Type B pancreatic cell (in vitro differentiated cells): ENCODE measurements around the gene LRCH1. TPM values are rescaled to one million over a fixed set of nuclear protein-coding genes. Genes with fewer than 3 reads are reported as not detected.

ENCODE experiments used
- DNase-seq: peaks from one replicate; pipeline ENCODE4 v3.0.0; 2021; ENCODE audit warnings: mixed read lengths; ENCODE audit not compliant: unreplicated experiment; ENCODE audit errors: extremely low spot score
- H3K27ac Mint-ChIP-seq: 2 replicates; pipeline ENCODE4 v1.8.0; 2021; ENCODE audit warnings: mild to moderate bottlenecking, mixed read lengths
- H3K27me3 Mint-ChIP-seq: 2 replicates; pipeline ENCODE4 v1.8.0; 2021; ENCODE audit warnings: mixed read lengths
- H3K36me3 Mint-ChIP-seq: 2 replicates; pipeline ENCODE4 v1.8.0; 2021; ENCODE audit warnings: mixed read lengths
- H3K4me1 Mint-ChIP-seq: one replicate; pipeline ENCODE4 v1.8.0; 2021; ENCODE audit warnings: mixed read lengths; ENCODE audit not compliant: unreplicated experiment
- H3K4me3 Mint-ChIP-seq: 2 replicates; pipeline ENCODE4 v1.8.0; 2021; ENCODE audit warnings: mild to moderate bottlenecking, mixed read lengths
- H3K9me3 Mint-ChIP-seq: 2 replicates; pipeline ENCODE4 v1.8.0; 2021; ENCODE audit warnings: mixed read lengths
- CTCF ChIP-seq: fragments of 200-600 bp; sonication (generic); conservative IDR thresholded peaks from 2 replicates; pipeline ENCODE4 v1.5.0; 2021; ENCODE audit warnings: antibody characterized with exemption, mild to moderate bottlenecking
- total RNA-seq: library from RNA; stranded (reverse); gene quantifications from 2 replicates; pipeline ENCODE4 v1.2.1, GENCODE V29; 2021; ENCODE audit warnings: low replicate concordance

Gene LRCH1
- total RNA-seq, 1 donor from 2014 or later = 23.0 TPM

DNA sequence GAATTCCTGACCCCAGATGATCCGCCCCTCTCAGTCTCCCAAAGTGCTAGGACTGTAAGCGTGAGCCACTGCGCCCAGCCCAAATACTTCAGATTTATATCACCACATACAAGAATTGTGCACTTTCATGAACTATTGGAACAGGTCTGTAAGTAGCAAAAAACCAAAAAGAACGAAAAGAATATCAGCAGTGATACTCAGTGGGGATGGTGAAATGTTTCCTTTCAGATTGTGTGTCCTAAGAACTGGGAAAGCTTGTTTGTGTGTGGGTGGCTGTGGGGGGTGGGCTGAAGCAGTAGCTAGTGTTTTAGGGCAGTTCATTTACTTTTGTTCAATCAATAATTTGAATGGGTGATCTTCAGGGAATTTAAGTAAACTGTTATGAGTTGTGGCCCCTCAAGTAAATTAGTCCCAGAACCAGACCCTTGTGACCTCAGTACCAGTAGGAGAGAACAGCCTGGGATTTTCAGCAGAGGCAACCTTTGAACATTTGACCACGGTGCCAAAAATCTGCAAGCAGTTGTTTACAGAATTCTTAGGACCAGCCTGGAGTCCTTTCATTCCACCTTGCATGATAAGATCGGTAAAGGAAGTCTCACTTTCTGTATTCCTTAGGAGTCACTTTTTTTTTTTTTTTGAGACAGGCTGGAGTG is 106.6 kb downstream of the LRCH1 start:
- H3K36me3 Mint-ChIP-seq = peaks cover 12% of the 10 kb centered on the region
- no peak overlapping the region for H3K4me3 Mint-ChIP-seq
- no peaks in the 10 kb centered on the region for H3K9me3 Mint-ChIP-seq
- peak overlapping the region; percentile 19 for H3K27ac Mint-ChIP-seq
- DNase-seq = no peak
- H3K27me3 Mint-ChIP-seq = no peaks in the 10 kb centered on the region
- no peak for TF ChIP-seq CTCF
- H3K4me1 Mint-ChIP-seq = peaks cover 41% of the 10 kb centered on the region

DNA sequence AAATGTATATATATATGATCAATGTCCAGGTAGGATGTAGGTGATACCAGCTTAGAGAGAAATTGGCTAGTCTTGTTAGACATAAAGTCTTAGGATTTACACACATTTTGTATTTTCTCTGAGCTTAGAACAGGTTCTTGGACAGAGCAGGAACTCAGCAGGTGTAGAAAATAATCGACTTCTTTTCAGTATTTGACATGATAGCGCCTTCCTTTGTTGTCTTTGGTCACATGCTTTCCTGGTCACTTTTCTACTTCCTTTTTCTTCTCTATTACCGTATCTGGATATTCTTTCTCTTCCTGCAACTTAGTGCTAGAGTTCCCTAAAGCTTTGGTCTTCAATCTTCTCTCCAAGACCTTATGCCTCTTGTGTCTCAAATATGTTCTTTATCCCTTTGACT is 107.4 kb downstream of the LRCH1 start:
- no peaks in the 10 kb centered on the region for H3K9me3 Mint-ChIP-seq
- no peak overlapping the region for H3K27ac Mint-ChIP-seq
- H3K4me1 Mint-ChIP-seq = peaks cover 43% of the 10 kb centered on the region
- H3K27me3 Mint-ChIP-seq = no peaks in the 10 kb centered on the region
- no peak for TF ChIP-seq CTCF
- no peak for DNase-seq
- no peak overlapping the region for H3K4me3 Mint-ChIP-seq
- H3K36me3 Mint-ChIP-seq = peaks cover 12% of the 10 kb centered on the region

DNA sequence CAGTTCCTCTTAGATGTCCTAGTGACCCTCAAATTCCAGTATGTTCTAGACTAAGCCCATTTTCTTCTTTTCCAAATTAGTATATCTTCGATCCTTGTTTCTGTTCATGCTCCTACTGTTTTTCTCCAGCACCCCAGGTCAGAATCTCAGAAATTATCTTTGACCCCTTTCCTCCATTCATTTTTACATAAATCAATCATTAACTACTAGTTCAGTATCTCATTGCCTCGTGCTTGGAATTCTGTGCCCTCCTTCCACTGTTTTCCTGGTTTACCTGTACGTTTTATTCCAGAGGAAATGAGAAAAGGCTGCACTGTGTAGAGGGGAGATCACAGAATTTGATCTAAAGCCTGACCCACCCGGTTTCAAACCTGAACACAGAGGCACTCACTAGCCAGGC is 107.9 kb downstream of the LRCH1 start:
- H3K4me1 Mint-ChIP-seq = peaks cover 45% of the 10 kb centered on the region
- H3K27ac Mint-ChIP-seq = peak overlapping the region; percentile 1
- no peaks in the 10 kb centered on the region for H3K9me3 Mint-ChIP-seq
- H3K36me3 Mint-ChIP-seq = peaks cover 12% of the 10 kb centered on the region
- peak overlapping the region; percentile 12 for H3K4me3 Mint-ChIP-seq
- no peak for TF ChIP-seq CTCF
- H3K27me3 Mint-ChIP-seq = no peaks in the 10 kb centered on the region
- no peak for DNase-seq

- no peak overlapping the region for H3K4me3 Mint-ChIP-seq
- TF ChIP-seq CTCF = no peak
- DNase-seq = no peak
- H3K9me3 Mint-ChIP-seq = no peaks in the 10 kb centered on the region
- H3K36me3 Mint-ChIP-seq = peaks cover 12% of the 10 kb centered on the region
- no peak overlapping the region for H3K27ac Mint-ChIP-seq
- H3K4me1 Mint-ChIP-seq = peaks cover 54% of the 10 kb centered on the region
- H3K27me3 Mint-ChIP-seq = no peaks in the 10 kb centered on the region
Measured at GRCh38 chr13:46662690-46663089, 109.7 kb downstream of the LRCH1 start.

GRCh38 chr13:46663206-46664037 is 110.5 kb downstream of the LRCH1 start:
- Mint-ChIP-seq H3K27me3 (no peaks in the 10 kb centered on the region), H3K36me3 (peaks cover 12% of the 10 kb centered on the region), H3K4me3 (peak overlapping the region; percentile 13), H3K4me1 (peaks cover 61% of the 10 kb centered on the region), H3K27ac (peak overlapping the region; percentile 7), H3K9me3 (no peaks in the 10 kb centered on the region)
- no peak for TF ChIP-seq CTCF
- DNase-seq = no peak
